GM21576 (cell line): ENCODE data around the gene SLC5A8.
"Not testable (repeated sequence)": the region's sequence is repeated elsewhere in the genome, so short reads cannot be mapped to it uniquely, and the experiment has no call there.

ENCODE experiments used
- ATAC-seq: cut with Tn5 transposase; IDR thresholded peaks from one replicate; pipeline ENCODE4 v1.9.1; 2021; ENCODE audit warnings: mild to moderate bottlenecking, moderate library complexity; ENCODE audit not compliant: unreplicated experiment

SLC5A8 gene

DNA sequence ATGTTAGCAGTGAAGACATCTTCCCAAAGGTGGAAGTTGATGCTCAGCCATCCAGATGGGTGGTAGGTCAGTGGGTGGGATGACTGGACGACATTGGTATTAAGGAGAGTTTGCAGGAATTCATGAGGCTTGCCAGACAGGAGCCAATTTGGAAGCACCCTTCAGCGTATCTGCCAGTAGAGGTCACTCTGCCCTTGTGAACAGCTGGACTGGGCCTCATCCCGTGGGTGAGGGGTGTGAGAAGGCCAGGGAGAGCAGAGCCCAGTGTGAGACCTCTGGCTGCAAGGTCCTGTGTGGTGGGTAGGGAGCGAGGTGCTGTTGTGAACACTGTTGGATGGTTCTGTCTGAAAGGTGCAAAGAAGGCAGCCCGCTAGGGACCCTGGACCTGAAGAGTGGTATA, 37.7 kb downstream of the SLC5A8 start:
- ATAC-seq, result no peak

DNA sequence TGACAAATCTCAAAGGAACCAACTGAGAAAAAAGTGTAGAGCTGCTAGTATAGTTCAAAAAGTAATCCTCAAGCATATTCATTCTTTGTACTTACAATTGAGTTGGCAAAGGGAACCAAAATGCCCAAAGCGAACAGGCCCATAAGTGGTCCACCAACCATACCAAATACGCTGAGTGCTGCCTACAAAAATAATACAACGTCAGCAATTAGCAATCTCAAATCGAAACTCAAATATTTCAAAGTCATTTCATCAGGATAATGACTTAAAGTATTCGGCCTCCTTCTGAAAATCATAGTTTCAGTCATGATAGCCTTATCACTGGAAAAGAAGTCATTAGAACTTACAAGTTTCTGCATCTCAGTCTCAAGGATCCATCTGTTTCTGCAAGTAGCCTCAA, 42.0 kb downstream of the SLC5A8 start:
- ATAC-seq, result no peak

DNA sequence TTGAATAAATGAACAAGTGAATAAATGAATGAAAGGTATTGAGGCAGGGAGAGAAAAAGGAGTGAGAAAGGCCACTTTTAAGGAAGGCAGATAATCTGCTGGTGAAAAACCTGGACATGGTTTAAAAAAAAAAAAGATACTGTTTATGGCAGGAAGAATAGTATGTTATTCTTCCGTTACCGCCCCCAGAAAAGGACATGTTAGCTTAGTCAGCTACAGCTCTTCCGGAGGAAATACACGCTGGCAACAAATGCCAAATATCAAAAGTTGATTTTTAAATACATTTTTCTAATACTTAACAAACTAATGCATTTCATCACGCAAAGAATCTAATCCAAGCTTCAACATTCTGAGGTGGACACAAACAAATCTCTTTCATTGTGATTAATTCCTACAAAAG, 43.2 kb downstream of the SLC5A8 start:
- ATAC-seq, result no peak

- ATAC-seq, result no peak
Measured at GRCh38 chr12:101165319-101165718, 44.7 kb downstream of the SLC5A8 start.

- ATAC-seq, result not testable (repeated sequence)
Measured at GRCh38 chr12:101145777-101146431, 64.1 kb downstream of the SLC5A8 start.

DNA sequence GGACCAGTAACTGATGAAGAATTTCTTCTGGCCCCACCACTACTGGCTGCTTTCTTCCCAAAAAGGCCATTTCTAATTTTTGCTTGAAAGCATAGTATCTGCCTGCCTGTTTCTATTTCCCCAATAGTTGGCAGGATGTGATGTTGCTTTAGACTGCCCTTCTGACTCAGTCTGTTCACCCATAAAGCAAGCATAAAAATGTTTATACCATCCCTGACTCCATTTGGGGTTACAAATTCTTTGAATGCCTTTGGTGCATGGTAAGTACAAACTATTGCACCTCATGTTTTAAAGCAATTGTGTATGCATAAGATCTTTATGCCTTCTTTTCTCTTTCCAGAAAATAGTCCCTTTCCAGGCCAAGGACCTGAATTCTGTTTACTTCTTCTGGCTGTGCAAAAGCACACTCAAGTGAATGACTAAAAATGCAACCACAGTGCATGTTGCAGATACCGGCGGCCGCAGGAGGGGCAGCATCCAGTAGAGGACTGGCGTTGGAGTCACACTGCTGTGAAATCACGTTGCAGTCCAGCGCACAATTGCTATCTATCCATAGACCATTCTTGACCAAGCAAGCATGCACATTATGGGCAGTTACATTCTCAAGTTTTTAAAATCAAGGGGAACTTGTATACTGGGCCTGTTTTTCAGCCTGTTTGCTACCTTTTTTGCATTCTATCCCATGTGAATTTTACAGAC, 82.4 kb downstream of the SLC5A8 start:
- no peak for ATAC-seq

- no peak for ATAC-seq
Measured at GRCh38 chr12:101117842-101118241, 92.2 kb downstream of the SLC5A8 start.

DNA sequence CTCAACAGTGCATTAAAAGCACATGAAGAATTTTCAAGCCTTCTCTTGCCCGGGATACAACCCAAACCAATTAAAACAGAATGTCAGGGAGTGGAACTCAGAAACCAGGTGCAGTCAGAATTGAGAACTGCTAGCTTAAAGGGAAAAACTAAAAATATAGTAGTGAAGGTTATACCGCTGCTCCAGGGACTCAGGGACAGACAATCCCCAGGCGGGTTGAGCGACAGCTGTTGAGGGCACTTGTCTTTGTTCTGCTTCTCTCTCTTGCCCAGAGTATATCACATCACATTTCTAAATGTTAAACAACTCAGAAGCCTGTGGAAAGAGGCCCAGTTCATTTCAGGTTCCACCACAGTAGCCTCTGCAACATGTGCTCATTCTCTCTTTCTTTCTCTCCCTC, 93.1 kb downstream of the SLC5A8 start:
- no peak for ATAC-seq

- no peak for ATAC-seq
Measured at GRCh38 chr12:101115326-101115725, 94.7 kb downstream of the SLC5A8 start.

- ATAC-seq, result no peak
Measured at GRCh38 chr12:101111441-101111840, 98.6 kb downstream of the SLC5A8 start.

- ATAC-seq, result no peak
Measured at GRCh38 chr12:101110866-101111265, 99.2 kb downstream of the SLC5A8 start.

GRCh38 chr12:101108130-101108529, 101.9 kb downstream of the SLC5A8 start:
- no peak for ATAC-seq

GRCh38 chr12:101107032-101107763, 102.8 kb downstream of the SLC5A8 start:
- no peak for ATAC-seq
